GM12874 (cell line): ENCODE data around the gene TLR5.

ENCODE experiments used
- TF ChIP-seq, protein P1 (sequence below): IDR thresholded peaks from 2 replicates; pipeline ENCODE4 v1.5.1; 2011; ENCODE audit warnings: low read depth, mild to moderate bottlenecking, control low read depth, low read length, moderate library complexity; ENCODE audit not compliant: insufficient read depth

TLR5 gene, protein sequence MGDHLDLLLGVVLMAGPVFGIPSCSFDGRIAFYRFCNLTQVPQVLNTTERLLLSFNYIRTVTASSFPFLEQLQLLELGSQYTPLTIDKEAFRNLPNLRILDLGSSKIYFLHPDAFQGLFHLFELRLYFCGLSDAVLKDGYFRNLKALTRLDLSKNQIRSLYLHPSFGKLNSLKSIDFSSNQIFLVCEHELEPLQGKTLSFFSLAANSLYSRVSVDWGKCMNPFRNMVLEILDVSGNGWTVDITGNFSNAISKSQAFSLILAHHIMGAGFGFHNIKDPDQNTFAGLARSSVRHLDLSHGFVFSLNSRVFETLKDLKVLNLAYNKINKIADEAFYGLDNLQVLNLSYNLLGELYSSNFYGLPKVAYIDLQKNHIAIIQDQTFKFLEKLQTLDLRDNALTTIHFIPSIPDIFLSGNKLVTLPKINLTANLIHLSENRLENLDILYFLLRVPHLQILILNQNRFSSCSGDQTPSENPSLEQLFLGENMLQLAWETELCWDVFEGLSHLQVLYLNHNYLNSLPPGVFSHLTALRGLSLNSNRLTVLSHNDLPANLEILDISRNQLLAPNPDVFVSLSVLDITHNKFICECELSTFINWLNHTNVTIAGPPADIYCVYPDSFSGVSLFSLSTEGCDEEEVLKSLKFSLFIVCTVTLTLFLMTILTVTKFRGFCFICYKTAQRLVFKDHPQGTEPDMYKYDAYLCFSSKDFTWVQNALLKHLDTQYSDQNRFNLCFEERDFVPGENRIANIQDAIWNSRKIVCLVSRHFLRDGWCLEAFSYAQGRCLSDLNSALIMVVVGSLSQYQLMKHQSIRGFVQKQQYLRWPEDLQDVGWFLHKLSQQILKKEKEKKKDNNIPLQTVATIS

DNA sequence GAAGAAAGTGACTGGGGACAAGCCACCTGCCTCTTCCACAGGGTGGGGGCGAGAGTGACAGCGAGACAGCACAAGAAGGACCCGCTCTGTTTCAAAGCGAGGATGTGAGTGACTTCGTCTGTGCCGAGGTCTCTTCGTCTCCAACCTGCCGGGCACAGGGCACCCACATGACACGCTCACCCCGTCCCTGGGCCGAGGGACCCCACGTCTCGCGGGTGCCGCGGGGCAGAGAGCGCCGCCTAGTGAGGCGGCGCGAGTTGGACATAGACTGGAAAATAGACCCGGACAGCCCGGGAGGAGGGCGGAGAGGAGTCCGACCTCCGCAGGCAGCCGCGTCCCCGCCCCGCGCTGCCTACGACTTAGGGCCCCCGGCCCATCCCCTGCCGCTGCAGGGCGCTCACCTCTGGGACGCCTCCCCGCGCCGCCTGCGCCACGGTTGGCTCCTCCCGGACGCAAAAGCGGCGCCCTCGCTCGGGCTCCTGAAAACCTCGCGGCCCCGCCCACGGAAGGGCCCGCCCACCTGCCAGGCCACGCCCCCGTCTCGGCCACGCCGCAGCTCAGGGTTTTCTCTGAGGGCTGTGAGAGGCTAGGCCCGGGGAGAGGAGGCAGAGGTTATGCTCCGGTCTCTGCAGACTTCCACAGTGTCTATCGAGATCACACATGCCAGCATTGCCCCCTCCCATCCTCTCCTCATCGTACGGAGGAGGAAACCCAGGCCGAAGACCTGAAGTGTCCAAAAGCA lies at the start of gene TLR5:
Gene TLR5, minus strand, starts transcription at position 454 of the 742 bp plus-strand sequence. CDS start 30,217 bp downstream, outside the sequence.
- TF ChIP-seq, protein P1, sequence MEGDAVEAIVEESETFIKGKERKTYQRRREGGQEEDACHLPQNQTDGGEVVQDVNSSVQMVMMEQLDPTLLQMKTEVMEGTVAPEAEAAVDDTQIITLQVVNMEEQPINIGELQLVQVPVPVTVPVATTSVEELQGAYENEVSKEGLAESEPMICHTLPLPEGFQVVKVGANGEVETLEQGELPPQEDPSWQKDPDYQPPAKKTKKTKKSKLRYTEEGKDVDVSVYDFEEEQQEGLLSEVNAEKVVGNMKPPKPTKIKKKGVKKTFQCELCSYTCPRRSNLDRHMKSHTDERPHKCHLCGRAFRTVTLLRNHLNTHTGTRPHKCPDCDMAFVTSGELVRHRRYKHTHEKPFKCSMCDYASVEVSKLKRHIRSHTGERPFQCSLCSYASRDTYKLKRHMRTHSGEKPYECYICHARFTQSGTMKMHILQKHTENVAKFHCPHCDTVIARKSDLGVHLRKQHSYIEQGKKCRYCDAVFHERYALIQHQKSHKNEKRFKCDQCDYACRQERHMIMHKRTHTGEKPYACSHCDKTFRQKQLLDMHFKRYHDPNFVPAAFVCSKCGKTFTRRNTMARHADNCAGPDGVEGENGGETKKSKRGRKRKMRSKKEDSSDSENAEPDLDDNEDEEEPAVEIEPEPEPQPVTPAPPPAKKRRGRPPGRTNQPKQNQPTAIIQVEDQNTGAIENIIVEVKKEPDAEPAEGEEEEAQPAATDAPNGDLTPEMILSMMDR = peak; percentile 75

DNA sequence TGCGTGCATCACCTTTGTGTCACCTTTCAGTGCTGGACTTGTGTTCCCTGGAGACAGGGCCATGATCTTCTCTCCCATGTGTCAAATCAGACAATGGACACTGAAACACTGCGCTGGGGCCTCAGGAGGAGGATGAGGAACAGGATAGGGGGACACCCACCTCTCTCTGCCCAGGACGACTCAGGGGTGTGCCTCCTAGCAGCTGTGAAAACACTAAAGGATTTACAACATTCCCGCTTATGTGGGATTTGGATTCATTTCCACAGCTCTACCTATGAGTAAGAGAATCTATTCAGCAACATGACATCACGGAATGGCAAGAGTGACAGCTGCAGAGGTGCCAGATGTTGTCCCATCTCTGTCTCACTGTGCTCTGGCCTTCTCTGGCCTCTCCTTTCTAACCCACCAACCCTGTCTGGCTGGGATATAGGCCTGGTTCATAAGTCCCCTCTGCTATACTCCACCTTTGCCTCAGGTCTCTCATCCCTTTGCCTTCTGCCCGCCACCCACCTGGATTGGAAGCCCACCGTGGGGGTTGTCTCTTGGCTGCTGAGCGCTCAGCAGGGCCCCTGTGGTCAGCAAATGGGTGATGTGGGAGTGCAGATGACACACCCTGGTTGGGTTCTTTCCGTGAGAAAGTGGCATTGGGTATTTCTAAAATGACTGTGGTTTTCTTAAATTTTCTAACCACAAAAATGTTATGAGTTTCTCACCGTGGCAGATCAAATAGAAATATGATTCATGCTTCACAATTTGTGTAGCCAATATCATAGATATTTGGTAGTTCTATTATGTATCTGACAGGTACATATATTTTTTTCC lies 47.1 kb upstream of the TLR5 start:
- TF ChIP-seq, protein P1 = no peak

DNA sequence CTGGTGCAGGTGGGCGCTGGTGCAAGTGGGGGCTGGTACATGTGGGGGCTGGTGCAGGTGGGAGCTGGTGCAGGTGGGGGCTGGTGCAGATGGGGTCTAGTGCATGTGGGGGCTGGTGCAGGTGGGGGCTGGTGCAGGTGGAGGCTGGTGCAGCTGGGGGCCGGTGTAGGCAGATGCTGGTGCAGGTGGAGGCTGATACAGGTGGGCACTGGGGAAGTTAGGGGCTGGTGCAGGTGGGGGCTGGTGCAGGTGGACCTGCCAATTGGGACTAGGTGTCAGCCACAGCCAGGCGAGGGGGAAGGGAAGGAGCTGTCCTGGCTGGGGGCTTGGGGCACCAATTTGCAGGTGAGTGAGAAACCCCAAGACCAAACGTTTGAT lies 46.5 kb upstream of the TLR5 start:
- TF ChIP-seq, protein P1 = no peak

DNA sequence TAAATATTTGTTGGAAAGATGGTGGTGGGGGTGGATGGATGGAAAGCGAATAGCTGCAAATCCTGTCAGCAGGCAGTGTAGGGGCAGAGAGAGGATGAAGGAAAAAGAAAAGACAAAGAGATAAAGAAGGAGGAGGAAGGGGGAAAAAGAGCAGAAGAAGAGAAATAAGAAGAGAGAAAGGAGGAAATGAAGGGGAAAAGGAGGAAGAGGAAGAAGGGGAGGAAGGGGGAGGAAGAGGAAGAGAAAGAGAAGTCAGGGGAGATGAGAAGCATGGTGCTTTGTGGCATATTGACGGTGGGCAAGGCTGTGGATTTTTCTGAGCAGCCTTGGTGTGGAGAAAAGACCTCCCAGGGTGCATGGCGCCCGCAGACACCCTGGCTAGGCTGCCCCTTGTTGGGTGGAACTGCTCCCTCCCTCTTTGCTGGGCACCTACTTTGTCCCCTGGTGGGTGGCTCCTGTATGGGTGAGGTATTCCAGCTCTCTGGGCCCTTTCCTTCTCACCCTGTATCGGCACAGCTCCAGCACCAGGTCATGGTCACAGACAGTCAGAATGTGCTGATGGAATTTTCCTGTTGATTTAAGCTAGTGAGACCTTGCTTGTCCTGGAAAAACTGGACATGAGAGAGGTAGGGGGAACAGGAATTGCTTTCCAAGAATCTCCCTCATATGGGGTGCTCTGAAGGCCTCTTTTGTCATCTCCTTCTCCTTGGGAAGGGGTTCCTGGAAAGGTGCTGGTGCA lies 45.7 kb upstream of the TLR5 start:
- TF ChIP-seq, protein P1 = no peak

DNA sequence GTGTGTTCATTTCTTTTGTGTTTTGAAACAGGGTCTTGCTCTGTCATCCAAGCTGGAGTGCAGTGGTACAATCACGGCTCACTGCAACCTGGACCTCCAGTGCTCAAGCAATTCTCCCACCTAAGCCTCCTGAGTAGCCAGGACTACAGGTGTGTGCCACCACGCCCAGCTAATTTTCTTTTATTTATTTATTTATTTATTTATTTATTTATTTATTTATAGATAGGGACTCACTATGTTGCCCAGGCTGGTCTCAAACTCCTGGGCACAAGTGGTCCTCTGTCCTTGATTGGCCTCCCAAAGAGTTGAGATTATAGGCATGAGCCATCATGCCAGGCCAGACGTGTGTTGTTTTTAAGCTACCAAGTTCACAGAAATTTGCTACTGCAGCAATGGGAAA lies 43.8 kb upstream of the TLR5 start:
- TF ChIP-seq, protein P1 = no peak

DNA sequence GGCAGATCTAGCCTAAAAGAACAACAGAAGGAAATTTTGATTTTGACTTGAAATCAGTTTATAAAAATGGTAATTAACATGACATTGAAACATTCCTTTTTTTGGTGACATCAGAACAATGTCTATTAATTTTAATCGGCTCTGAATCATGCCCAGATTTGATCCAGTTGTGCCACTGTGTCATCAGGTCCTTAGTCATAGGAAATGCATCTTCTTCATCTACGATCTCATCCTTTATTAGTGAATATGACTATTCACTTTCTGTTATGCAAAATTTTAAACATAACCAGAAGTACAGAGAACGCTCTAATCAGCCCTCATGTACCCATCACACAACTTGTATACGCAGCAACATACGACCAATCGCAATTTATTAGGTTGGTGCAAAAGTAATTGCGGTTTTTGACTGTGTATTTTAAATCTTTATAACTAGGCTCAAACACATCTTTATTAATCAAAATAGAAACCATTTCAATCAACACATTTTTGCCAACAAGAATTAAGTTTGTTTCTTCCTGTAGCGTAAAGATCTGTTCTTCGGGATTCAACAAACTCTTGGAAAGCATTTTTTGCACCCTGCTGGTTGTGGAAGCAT lies 40.3 kb upstream of the TLR5 start:
- TF ChIP-seq, protein P1 = no peak
